GM19395 (cell line): Measurements from ENCODE around the gene ZNF385A.
"Not testable (repeated sequence)": the region's sequence is repeated elsewhere in the genome, so short reads cannot be mapped to it uniquely, and the experiment has no call there.

Source experiments
- ATAC-seq: cut with Tn5 transposase; IDR thresholded peaks from one replicate; pipeline ENCODE4 v1.9.1; 2021; ENCODE audit warnings: mild to moderate bottlenecking, moderate library complexity; ENCODE audit not compliant: unreplicated experiment

Gene ZNF385A

DNA sequence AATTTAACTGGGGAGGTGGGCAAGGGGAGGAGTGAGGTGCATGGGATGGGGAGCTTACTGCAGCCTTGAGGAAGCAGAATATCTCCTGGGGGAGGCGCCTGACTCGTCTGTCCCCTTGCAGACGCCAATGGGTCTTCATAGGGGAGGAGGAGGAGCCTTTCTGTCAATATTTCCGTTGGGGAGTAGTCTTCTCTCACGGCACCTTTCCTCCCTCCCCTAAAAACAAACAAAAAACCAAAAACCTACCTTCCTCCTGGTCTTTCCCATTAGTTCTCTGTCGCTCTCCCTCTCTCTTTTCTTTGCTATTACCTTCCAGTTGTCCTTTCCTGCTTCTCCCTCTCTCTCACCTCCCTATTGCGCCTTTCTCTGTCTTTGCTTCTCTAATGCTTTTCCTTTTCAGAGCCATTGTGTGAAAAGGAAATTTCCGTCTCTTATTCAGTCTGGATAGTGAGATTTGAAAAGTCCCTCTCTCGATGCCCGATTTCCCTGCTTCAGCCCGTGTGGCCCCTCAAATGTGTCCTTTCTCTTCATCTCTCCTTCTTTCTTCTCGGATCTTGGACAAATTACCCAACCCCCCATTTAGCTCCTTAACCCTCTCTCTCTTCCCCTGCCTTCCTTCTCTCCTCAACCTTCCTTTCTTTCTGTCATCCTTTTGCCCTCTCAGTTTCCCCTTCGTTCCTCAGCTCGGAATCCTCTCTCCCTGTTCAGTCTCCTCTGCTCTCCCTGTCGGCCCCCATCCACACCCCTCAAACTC, 26.2 kb downstream of the ZNF385A start:
- peak; percentile 33 for ATAC-seq

DNA sequence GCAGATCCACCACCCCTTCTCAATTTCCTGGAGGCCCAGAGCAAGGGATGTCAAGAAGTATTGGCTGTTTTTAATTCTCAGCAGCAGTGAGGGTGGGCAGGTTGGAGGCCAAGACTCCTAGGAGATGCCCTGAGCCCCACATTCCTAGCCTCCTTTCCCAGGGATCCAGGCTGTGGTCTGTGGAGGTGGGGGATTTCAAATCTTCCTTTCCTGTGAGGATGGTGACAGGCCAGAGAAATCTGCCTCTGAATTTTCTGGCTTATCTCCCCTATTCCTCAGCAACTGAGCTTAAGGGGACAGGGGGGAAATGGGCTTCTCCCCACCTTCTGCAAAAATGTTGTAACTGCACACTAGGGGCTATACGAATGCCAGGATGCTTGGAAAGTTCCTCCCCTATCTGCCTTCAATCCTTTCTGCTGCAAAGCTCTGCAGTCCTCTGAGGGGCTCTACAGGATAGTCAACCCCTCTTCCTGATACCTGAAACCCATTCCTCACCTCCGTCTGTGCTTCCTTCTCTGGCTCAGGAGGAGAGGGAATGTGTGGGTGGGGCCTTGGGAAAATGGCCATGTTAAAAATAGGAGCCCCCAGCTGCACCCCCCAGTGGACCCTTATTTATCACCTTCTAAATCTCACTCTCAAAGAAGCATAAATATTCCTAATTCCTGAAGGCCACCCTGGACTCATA, 26.9 kb downstream of the ZNF385A start:
- no peak for ATAC-seq

DNA sequence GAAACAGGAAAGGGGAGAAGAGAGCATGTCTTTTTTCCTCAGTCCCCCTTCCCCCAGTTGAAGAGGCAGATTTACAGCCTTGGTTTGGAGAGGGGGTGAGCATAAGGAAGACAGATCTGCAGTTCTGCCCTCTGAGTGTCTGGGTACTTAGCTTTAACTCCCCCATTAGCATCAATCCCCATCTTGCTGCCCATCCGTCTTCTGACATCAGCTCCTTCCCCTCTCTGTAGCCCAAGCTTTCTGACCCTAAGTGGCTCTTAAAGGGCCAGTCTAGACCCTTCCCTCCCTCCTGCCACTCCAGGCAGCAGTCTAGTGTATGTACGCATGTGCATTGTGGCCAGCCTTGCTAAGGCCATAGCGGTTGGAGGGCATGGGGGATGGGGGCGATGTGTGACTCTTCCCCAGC, 27.6 kb downstream of the ZNF385A start:
- ATAC-seq: no peak

DNA sequence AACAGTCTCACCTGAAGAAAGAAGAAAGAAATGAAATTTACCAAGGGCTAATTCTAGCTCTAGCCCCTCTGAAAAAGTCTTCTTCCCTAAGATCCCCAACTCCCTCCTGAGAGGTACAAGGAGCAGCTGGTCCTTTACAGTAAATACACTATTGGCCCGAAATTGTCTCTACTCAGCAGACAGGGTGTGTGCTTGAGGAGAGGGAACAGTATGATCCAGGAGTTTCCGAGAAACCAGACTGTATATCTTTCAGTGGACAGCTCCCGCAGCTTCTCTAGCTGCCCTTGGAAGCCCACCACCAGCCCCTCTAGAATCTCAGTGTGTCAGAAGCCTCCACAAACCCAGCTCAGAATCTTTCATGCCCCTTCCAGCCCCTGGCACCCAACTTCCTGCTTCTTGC, 28.3 kb downstream of the ZNF385A start:
- ATAC-seq: no peak

DNA sequence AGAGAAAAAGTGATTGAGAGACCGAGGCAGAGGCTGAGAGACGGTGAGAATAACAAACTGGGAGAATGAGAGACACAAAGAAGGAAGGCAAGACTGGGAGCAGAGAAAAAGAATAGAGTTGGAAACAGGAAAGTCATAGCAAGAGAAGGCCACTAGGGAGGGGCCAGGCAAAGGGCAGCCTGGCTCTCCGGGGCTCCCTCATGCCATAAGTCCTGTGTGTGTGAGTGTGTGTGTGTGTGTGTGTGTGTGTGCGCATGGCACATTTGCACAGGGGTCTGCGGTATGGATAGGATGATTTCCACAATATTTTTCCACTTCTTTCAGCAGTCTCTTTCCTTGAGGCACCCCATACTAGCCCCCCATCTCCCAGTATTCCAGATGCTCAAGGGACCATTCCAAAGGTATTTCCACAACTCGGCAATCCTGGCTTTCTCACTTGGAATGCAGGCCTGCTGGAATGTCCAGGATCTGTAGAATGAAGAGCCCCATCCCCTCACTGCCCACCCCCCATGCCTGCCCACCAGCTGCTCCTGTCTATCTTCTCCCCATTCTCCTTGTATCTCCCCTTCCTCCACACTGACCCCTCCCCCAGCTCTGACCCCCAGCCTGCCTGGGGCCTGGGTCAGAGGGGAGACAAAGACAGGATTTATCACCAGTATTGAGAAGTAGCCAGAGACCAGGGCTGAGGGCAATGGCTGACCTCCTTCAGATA, 29.3 kb downstream of the ZNF385A start:
- ATAC-seq: no peak

DNA sequence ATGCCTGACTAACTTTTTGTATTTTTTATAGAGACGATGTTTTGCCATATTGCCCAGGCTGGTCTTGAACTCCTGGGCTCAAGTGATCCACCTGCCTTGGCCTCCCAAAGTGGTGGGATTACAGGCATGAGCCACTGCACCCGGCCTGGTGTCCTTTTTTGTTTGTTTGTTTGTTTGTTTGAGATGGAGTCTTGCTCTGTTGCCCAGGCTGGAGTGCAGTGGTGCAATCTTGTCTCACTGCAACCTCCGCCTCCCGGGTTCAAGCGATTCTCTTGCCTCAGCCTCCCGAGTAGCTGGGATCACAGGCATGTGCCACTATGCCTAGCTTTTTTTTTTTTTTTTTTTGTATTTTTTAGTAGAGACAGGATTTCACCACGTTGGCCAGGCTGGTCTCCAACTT, 30.3 kb downstream of the ZNF385A start:
- ATAC-seq: not testable (repeated sequence)

DNA sequence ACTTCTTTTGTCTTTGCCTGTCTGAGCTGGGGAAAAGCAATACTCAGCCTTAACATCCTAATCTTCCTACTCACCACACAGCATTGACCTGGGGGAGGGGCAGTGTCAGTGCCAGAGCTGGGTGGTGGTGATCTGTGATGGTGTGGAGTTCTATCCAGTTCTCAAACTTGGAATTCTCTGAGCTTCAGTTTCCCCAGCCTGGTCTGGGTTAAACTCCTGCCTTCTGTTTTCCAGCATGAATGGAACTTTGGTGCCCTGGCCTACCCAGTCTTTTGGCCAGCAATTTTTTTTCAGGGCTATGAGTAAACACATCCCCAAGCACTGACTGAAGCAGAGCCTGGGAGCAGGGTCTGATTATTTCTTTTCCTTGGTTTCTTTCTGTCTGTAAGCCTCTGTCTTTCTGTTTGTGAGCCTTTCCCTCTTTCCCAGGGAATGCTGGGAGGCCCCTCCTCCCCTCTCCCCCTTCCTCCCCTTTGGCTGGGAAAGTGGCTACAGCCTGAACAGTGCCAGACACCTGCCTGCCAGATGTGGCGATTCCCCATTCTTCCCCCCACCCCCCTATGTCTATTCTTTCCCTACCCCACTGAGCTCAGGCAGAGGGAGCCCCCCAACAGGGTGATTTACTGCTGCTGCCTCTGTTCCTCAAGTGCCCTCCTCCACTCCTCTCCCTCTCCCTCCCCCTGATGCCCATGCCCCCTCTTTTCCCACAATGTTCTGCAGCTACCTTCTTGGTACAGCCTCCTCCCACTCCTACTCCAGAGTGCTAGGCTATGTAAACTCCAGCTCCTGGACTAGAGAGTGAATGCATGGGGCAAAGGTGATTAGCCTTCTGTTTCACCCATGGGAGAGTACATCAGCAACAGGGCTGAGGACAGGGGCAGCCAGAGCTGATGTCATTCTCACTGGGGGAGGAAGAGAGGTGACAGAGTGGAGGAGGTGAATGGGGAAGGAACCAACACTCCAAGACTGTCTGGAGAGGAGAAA, 31.4 kb downstream of the ZNF385A start:
- no peak for ATAC-seq

DNA sequence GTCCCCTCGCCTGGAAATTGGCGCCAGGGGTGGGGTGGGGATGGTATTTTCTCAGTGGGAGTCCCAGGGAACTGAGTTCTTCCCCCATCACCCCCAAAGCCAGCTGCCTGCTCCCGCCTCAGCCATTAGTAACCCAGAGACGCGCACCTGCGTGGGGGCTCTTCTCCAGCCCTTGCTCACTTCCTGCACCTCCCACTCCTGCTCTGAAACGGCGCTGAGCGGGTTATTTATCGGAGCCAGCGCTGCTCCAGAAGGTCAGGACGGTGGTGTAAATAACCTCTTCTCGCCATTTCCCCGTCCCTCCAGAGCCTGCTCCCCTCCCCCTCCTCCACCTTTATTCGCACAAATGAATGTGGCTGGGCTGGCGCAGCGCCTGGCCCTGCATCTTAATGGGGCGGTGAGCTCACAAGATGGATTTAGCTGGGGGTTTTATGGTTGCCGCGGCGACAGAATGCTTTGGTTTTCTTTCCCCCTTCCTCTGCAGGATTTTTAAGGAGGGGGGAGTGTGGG, 32.5 kb downstream of the ZNF385A start:
- no peak for ATAC-seq

DNA sequence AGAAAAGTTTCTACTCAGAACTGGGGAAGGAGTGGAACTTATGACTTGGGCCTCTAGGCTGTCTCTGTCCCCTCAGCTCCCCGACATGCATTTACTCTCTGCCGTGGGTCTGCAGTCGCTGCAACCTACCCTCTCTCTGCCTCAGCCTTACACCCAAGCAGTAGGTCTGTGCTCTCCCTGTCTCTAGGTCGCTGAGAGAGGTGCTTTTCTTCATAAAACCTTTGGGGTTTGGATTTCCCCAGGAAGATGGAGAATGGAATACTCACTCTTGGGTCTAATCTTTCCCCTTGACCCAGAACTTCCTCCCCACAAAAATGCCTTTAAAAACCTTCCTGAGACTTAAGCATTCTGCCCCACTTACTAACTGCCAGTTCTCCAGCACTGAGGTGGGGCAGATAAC, 33.2 kb downstream of the ZNF385A start:
- no peak for ATAC-seq

DNA sequence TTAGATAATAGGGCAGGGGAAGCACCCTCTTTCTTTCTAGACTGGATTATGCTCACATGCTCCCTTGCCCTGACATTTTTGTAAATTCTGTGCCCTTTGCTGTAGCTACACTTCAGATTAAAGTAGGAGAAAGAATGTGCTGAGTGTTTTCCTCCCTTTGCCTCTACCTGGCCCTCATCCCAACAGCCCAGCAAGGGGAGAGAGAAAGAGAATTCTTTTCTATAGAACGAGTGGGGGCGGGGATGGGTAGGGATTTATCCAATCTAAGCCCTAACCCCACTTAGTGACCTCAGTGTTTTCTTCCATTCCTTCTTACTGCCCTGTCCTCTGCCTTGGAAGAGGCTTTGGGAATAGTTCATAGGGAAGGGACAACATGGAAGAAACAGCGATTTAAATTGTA, 33.8 kb downstream of the ZNF385A start:
- ATAC-seq: no peak

DNA sequence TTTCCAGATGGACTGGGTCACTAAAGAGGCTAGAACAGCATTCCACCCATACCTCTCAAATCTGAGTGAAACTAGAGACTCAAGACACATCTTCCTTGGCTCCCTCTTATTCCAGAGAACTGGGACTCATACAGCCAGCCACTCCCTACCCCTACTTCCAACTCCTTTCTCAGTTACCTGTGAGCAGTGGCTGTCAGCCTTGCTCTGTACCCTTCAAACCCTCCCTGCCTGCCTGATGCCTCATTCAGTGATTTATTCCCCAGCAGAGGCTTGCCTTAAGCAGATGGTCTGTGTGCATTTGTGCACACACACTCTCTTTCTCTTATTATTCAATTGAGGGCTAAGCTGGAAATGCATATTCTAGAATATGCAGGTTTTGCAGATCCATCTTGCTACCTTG, 34.9 kb downstream of the ZNF385A start:
- no peak for ATAC-seq

DNA sequence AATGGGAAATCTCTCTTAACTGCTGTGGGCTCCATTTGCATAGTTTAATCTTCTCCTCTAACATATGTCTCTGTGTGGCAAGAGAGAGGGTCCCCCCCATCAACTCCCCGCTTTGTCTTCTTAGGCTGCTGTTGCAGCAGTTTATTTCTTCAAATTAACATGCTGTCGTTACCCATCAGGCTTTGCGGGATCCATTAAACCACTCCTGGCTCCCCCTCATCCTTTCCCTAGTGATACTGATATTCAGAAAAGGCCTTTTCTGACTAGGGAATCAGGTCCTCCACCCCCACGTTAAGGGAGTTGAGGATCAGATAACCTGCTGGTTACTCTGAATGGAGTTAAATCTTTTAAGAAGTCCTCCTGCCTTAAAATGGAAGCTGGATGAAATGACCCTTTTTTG, 35.5 kb downstream of the ZNF385A start:
- no peak for ATAC-seq

DNA sequence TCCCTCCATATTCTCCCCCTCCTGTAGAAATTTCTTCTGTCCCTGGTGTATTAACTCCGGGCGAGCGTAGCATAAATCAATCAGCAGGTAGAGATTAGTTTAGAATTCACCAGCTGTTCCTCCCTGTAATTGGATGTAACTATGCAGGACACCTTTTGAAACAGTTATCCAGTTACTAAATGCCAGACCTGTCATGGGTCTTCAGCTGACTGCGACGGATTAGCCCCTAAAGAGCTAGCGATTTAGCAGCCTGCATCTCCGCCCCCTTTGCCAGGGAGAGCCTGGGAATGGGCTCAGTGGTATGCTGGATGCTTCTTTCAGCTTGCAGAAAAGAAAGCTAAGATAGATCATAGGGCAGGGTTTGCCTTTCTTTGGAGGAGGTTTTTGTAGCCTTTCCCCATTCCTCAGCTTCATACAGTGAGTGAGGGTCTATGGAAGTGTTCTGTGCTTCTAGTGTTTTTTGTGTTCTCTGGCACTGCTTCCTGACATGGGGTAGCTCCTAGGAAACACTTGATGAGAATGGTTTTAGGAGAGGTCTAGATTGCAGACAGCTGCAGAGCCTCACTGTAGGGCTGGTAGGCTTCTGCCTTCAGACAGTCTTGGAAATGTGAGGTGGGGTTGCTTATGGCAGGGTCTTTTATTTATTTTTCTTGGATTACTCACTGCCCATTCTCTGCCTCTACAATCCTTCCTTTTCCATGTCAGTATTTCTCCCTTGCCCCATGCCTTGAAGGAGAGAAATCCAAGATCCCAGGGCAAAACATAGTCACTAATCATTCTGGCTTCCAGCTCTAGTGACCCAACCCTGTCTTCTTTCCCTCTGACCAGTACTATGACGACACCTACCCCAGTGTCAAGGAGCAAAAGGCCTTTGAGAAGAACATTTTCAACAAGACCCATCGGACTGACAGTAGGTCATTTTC, 42.9 kb downstream of the ZNF385A start:
- ATAC-seq: no peak

DNA sequence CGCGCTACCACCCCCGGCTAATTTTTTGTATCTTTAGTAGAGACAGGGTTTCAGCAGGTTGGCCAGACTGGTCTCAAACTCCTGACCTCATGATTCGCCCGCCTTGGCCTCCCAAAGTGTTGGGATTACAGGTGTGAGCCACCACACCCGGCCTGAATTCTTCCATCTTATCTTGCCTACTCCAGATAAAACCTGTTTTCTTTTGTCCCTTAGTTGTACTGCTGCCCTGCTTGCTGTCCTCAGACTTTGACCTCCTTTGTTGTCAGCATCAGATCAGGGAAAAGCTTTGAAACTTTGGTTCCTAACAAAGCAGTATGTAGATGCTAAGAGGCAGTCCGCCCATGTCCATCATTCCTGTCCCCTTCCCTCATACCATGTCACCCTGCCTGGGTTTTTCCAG, 43.7 kb downstream of the ZNF385A start:
- no peak for ATAC-seq

DNA sequence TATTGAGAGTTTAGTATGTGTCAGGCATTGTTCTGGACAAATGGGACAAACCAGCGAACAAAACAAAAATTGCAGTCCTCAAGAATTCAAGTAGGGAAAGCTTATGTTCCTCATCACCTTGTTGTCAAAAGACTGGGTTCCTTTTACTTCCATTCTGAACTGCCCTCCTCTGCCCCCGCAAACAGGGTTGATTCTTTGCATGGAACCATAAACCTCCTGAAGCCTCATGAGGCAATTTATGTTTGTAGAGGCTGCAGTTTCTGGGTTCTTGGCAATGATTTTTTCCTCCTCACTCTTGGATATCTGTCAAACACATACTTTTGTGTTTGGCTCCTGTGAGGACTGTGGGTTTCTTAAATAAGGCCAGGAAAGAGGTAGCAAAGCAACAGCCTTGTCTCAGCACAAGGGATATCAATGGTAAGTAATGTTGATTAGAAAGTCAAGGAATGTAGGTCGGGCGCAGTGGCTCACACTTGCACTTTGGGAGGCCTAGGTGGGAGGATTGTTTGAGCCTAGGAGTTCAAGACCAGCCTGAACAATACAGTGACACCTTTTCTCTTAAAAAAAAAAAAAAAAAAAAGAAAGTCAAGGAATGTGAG, 45.7 kb downstream of the ZNF385A start:
- no peak for ATAC-seq

DNA sequence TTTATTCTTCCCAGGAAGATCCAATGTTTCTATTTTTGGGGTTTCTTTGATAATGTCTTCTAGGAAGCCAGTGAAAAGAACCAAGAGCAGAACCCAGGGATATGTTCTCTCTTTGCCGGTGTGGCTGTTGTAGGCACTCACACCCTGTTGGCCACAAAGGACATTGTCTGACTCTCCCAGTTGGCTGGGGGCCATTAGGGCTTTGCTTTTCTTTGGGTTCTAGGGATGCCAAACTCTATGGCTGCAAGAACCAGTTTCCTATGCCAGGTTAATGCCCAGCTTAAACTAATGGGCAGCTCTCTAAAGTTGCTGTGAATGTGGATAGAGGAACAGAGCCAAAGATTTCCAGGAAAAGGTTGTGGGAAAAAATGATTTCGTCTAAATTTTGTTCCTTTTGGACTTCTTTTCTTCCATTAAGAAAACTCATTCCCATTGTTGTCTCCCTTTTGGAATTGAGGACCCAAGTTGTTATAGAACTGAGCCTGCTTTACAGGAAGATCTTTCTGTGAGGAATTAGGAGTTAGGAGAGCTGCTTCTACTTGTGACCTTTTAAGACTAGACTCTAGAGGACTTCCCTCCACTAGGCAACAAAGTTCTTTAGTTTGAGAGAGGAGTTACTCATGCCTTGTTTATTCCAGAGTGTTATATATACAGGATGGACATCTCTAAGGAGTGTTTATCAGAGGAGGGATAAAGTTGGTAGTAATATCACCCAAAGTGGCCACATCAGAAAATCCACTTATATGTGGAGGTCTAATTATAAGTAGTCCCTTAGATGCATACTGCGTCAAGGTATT, 46.5 kb downstream of the ZNF385A start:
- ATAC-seq: no peak

DNA sequence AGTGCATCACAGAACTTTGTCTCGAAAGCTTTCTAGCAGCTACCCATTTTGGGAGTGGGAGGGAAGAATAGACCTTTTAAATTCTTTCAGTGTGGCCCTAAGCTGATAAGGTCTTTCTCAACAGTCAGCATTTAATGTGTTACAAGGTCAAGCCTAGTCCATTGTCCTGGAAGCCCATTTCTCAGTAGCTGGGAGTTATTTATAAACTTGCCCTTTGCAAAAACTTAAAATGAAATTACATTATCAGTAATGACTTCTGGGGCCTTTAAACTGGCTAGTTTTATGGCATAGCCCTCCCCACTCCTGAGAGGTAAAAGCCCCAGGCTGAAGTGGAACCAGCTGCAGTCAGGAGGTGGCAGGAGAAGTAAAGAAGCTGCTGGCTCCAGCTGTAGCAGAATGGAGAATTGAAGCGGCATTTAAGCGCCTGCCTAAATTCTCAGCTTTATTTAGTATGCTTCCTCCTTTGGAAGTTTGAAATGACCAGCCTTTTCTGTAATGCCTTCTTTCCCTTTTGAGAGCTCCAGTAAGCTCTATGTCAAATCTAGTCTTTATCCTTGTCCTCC, 47.2 kb downstream of the ZNF385A start:
- no peak for ATAC-seq

DNA sequence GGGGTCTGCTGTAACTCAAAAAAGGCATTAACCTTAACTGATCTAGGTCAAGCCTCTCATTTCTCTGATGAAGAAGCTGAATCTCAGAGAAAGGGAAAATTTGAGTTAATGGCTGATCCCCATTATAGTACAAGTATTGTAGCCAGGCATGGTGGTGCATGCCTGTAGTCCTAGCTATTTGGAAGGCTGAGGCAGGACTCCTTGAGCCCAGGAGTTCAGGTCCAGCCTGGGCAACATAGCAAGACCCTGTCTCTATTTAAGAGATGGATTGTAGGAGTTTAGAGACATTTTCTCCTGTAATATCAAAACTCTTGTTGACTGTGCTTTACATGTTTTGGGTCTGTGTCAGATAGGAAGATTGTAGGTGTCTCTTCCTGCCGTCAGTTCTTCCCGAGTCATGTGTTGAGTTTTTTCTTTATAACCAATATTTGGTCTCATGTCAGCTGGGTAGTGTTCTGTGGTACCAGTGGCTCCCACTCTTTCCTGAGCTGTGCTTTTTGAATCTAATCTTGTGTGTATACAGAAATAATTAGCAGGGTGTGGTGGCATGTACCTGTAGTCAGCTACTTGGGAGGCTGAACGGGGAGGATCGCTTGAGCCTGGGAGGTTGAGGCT, 51.0 kb downstream of the ZNF385A start:
- no peak for ATAC-seq
